A673 (cell line): ENCODE results near the gene PCGF2. TPM values are rescaled to one million over a fixed set of nuclear protein-coding genes. Genes with fewer than 3 reads are reported as not detected.
A peak's percentile ranks its signal among the peaks of the same experiment; 100 is the strongest.
"Not testable (repeated sequence)": the region's sequence is repeated elsewhere in the genome, so short reads cannot be mapped to it uniquely, and the experiment has no call there.

ENCODE experiments used
- BruUV-seq: library from RNA; stranded (reverse); fragments of 400-500 nt; replicated peaks from 2 replicates; lab custom pipeline; 2021; lab: Mats Ljungman, UMichigan
- CTCF ChIA-PET: fragments of 300-600 bp; sonication (Branson Sonifier 250); formaldehyde crosslinking; loops from one replicate; lab custom pipeline; 2022; ENCODE audit warnings: antibody characterized with exemption; lab: Charles Lee
- POLR2A ChIA-PET: fragments of 300-600 bp; sonication (Branson Sonifier 250); formaldehyde crosslinking; loops from one replicate; lab custom pipeline; 2022; ENCODE audit warnings: antibody characterized with exemption; ENCODE audit not compliant: low non-redundant PET; lab: Charles Lee
- DNase-seq: peaks from one replicate; pipeline ENCODE4 v3.0.0-alpha.2; 2015; ENCODE audit warnings: low spot score
- H3K27ac ChIP-seq: fragments of 200-600 bp; sonication (generic); 2 replicates; pipeline ENCODE4 v1.5.1; 2016; ENCODE audit warnings: mixed run types, low read depth, mild to moderate bottlenecking, mixed read lengths, antibody characterized with exemption, low read length; ENCODE audit not compliant: poor library complexity, severe bottlenecking
- H3K27me3 ChIP-seq: fragments of 200-600 bp; sonication (generic); replicated peaks from 2 replicates; pipeline ENCODE4 v1.6.1; 2017; ENCODE audit warnings: mixed run types, low read depth, mild to moderate bottlenecking, mixed read lengths, antibody characterized with exemption, low read length; ENCODE audit not compliant: insufficient read depth, poor library complexity
- H3K36me3 ChIP-seq: fragments of 200-600 bp; sonication (generic); 2 replicates; pipeline ENCODE4 v1.6.1; 2016; ENCODE audit warnings: mixed run types, mild to moderate bottlenecking, mixed read lengths, antibody characterized with exemption, low read length; ENCODE audit not compliant: insufficient read depth, poor library complexity, severe bottlenecking
- H3K4me1 ChIP-seq: fragments of 200-600 bp; sonication (generic); 2 replicates; pipeline ENCODE4 v1.6.1; 2017; ENCODE audit warnings: mixed run types, mild to moderate bottlenecking, mixed read lengths, antibody characterized with exemption, low read length; ENCODE audit not compliant: insufficient read depth, poor library complexity, severe bottlenecking
- H3K4me3 ChIP-seq: fragments of 200-600 bp; sonication (generic); 2 replicates; pipeline ENCODE4 v1.5.1; 2016; ENCODE audit warnings: low read depth, mixed run types, mild to moderate bottlenecking, mixed read lengths, low read length; ENCODE audit not compliant: poor library complexity, severe bottlenecking
- H3K9me3 ChIP-seq: fragments of 200-600 bp; sonication (generic); 2 replicates; pipeline ENCODE4 v1.6.1; 2016; ENCODE audit warnings: mixed run types, low read depth, mild to moderate bottlenecking, mixed read lengths, antibody characterized with exemption, low read length; ENCODE audit not compliant: poor library complexity, severe bottlenecking
- CTCF ChIP-seq: fragments of 300-800, 200-600 bp; sonication (generic); conservative IDR thresholded peaks from 2 replicates; pipeline ENCODE4 v1.5.1; 2017; ENCODE audit warnings: low read depth, mild to moderate bottlenecking, antibody characterized with exemption, low read length, moderate library complexity, mixed read lengths
- EZH2 ChIP-seq: fragments of 200-600 bp; sonication (generic); IDR thresholded peaks from 2 replicates; pipeline ENCODE4 v1.6.1; 2017; ENCODE audit warnings: borderline replicate concordance, low read depth, mild to moderate bottlenecking, mixed read lengths, antibody characterized with exemption, low read length; ENCODE audit not compliant: poor library complexity, severe bottlenecking
- intact Hi-C: fragments of 100-400 bp; cut with micrococcal nuclease; formaldehyde crosslinking; loops from one replicate; pipeline ENCODE4 v1.10.0; 2022; ENCODE audit not compliant: unreplicated experiment
- total RNA-seq: library from RNA; stranded (reverse); gene quantifications from 2 replicates; pipeline ENCODE4 v1.2.3, GENCODE V29; 2021

Gene PCGF2
- total RNA-seq, 1 experiment from 2014 or later, result 34.4 TPM

- DNase-seq, result no peak
- H3K4me1 ChIP-seq, result no peaks in the 10 kb centered on the region
- H3K4me3 ChIP-seq, result peak overlapping the region; percentile 50
- no peaks in the 10 kb centered on the region for H3K9me3 ChIP-seq
- no peaks in the 10 kb centered on the region for H3K36me3 ChIP-seq
- BruUV-seq, result no TSS peak
- ChIA-PET CTCF (no interaction called here), POLR2A (no interaction called here)
- TF ChIP-seq CTCF (no peak), EZH2 (no peak)
- no peaks in the 10 kb centered on the region for H3K27me3 ChIP-seq
- peak overlapping the region; percentile 61 for H3K27ac ChIP-seq
- intact Hi-C loops, result no loop called here
Measured at GRCh38 chr17:38729368-38729885, 18.7 kb downstream of the PCGF2 start.

GRCh38 chr17:38728290-38728831 is 19.8 kb downstream of the PCGF2 start:
- Histone ChIP-seq H3K27ac (no peak overlapping the region), H3K4me1 (no peaks in the 10 kb centered on the region), H3K9me3 (no peaks in the 10 kb centered on the region), H3K27me3 (no peaks in the 10 kb centered on the region), H3K4me3 (no peak overlapping the region), H3K36me3 (no peaks in the 10 kb centered on the region)
- POLR2A ChIA-PET, result no interaction called here
- BruUV-seq, result no TSS peak
- intact Hi-C loops, result no loop called here
- DNase-seq, result no peak
- TF ChIP-seq CTCF (no peak), EZH2 (no peak)
- CTCF ChIA-PET, result no interaction called here

- DNase-seq, result no peak
- Histone ChIP-seq H3K9me3 (no peaks in the 10 kb centered on the region), H3K4me3 (no peak overlapping the region), H3K27ac (no peak overlapping the region), H3K36me3 (no peaks in the 10 kb centered on the region), H3K4me1 (no peaks in the 10 kb centered on the region), H3K27me3 (no peaks in the 10 kb centered on the region)
- TSS peak; percentile 12 for BruUV-seq
- POLR2A ChIA-PET, result no interaction called here
- TF ChIP-seq EZH2 (no peak), CTCF (no peak)
- intact Hi-C loops, result no loop called here
- CTCF ChIA-PET, result no interaction called here
Measured at GRCh38 chr17:38727736-38728135, 20.4 kb downstream of the PCGF2 start.

GRCh38 chr17:38726145-38726544 is 22.0 kb downstream of the PCGF2 start:
- H3K36me3 ChIP-seq, H3K9me3 ChIP-seq, CTCF ChIA-PET, DNase-seq, intact Hi-C loops, BruUV-seq, H3K4me3 ChIP-seq, H3K27ac ChIP-seq, H3K27me3 ChIP-seq, POLR2A ChIA-PET, H3K4me1 ChIP-seq: not testable (repeated sequence)
